Calu3 (cell line): ENCODE measurements around the gene MACROD1. TPM values are rescaled to one million over a fixed set of nuclear protein-coding genes. Genes with fewer than 3 reads are reported as not detected.

Experiments used
- BruUV-seq: library from RNA; stranded (reverse); fragments of 400-500 nt; replicated peaks from 2 replicates; lab custom pipeline; 2021; lab: Mats Ljungman, UMichigan
- CTCF ChIA-PET: fragments of 300-600 bp; sonication (Branson Sonifier 250); formaldehyde crosslinking; loops from one replicate; lab custom pipeline; 2022; ENCODE audit warnings: antibody characterized with exemption; lab: Charles Lee
- DNase-seq: peaks from one replicate; pipeline ENCODE4 v3.0.0; 2022
- H3K27ac Mint-ChIP-seq: one replicate; pipeline ENCODE4 v1.8.0; 2022; ENCODE audit warnings: mixed read lengths; ENCODE audit not compliant: unreplicated experiment
- H3K27me3 Mint-ChIP-seq: one replicate; pipeline ENCODE4 v1.8.0; 2022; ENCODE audit warnings: mixed read lengths; ENCODE audit not compliant: unreplicated experiment
- H3K36me3 Mint-ChIP-seq: one replicate; pipeline ENCODE4 v1.8.0; 2022; ENCODE audit warnings: mild to moderate bottlenecking, moderate library complexity, mixed read lengths; ENCODE audit not compliant: insufficient read depth, unreplicated experiment
- H3K4me1 Mint-ChIP-seq: one replicate; pipeline ENCODE4 v1.8.0; 2022; ENCODE audit warnings: mild to moderate bottlenecking, low read depth, mixed read lengths; ENCODE audit not compliant: unreplicated experiment
- H3K4me3 Mint-ChIP-seq: one replicate; pipeline ENCODE4 v1.8.0; 2022; ENCODE audit warnings: mild to moderate bottlenecking, low read depth, moderate library complexity, mixed read lengths; ENCODE audit not compliant: unreplicated experiment
- H3K9me3 Mint-ChIP-seq: one replicate; pipeline ENCODE4 v1.8.0; 2022; ENCODE audit warnings: low read depth, mixed read lengths; ENCODE audit not compliant: unreplicated experiment
- CTCF ChIP-seq: fragments of 200-600 bp; IDR thresholded peaks from one replicate; pipeline ENCODE4 v1.8.0; 2022; ENCODE audit warnings: antibody characterized with exemption; ENCODE audit not compliant: unreplicated experiment
- intact Hi-C: fragments of 100-400 bp; cut with micrococcal nuclease; formaldehyde crosslinking; loops from one replicate; pipeline ENCODE4 v1.10.0; 2022; ENCODE audit not compliant: unreplicated experiment
- total RNA-seq: library from RNA; stranded (reverse); gene quantifications from 2 replicates; pipeline ENCODE4 v1.2.3, GENCODE V29; 2022

MACROD1 gene
- total RNA-seq, 1 experiment from 2014 or later: 35.7 TPM

- H3K27me3 Mint-ChIP-seq: no peaks in the 10 kb centered on the region
Observed at GRCh38 chr11:64052938-64053622, 112.8 kb downstream of the MACROD1 start.

GRCh38 chr11:64052436-64052835 is 113.5 kb downstream of the MACROD1 start:
- H3K27me3 Mint-ChIP-seq: no peaks in the 10 kb centered on the region
- H3K36me3 Mint-ChIP-seq: no peaks in the 10 kb centered on the region
- no peaks in the 10 kb centered on the region for H3K4me1 Mint-ChIP-seq
- intact Hi-C loops: no loop called here
- no TSS peak for BruUV-seq
- TF ChIP-seq CTCF: no peak
- H3K4me3 Mint-ChIP-seq: no peak overlapping the region
- no peak overlapping the region for H3K27ac Mint-ChIP-seq
- no peak for DNase-seq
- no peaks in the 10 kb centered on the region for H3K9me3 Mint-ChIP-seq
- CTCF ChIA-PET: interaction anchor here (0.6 kb wide), 1 partner anchor 244 kb away, joined by 4 read pairs; no protein-coding TSS in a partner anchor

More at GRCh38 chr11:64052938-64053622, 112.8 kb downstream of the MACROD1 start:
- no TSS peak for BruUV-seq
- intact Hi-C loops: no loop called here
- no peaks in the 10 kb centered on the region for H3K4me1 Mint-ChIP-seq
- H3K36me3 Mint-ChIP-seq: no peaks in the 10 kb centered on the region
- DNase-seq: no peak
- TF ChIP-seq CTCF: no peak
- H3K4me3 Mint-ChIP-seq: no peak overlapping the region
- H3K27ac Mint-ChIP-seq: no peak overlapping the region
- CTCF ChIA-PET: interaction anchor here (0.6 kb wide), 1 partner anchor 244 kb away, joined by 4 read pairs; no protein-coding TSS in a partner anchor
- H3K9me3 Mint-ChIP-seq: no peaks in the 10 kb centered on the region

- BruUV-seq: no TSS peak
- CTCF ChIA-PET: no interaction called here
- DNase-seq: no peak
- H3K27ac Mint-ChIP-seq: no peak overlapping the region
- no peaks in the 10 kb centered on the region for H3K9me3 Mint-ChIP-seq
- intact Hi-C loops: no loop called here
- H3K36me3 Mint-ChIP-seq: no peaks in the 10 kb centered on the region
- H3K27me3 Mint-ChIP-seq: no peaks in the 10 kb centered on the region
- H3K4me3 Mint-ChIP-seq: no peak overlapping the region
- no peaks in the 10 kb centered on the region for H3K4me1 Mint-ChIP-seq
- no peak for TF ChIP-seq CTCF
Observed at GRCh38 chr11:64051297-64051696, 114.6 kb downstream of the MACROD1 start.

GRCh38 chr11:64049509-64049908 is 116.4 kb downstream of the MACROD1 start:
- DNase-seq: no peak
- CTCF ChIA-PET: no interaction called here
- no peaks in the 10 kb centered on the region for H3K4me1 Mint-ChIP-seq
- no peaks in the 10 kb centered on the region for H3K27me3 Mint-ChIP-seq
- H3K9me3 Mint-ChIP-seq: no peaks in the 10 kb centered on the region
- H3K36me3 Mint-ChIP-seq: no peaks in the 10 kb centered on the region
- no peak for TF ChIP-seq CTCF
- H3K4me3 Mint-ChIP-seq: no peak overlapping the region
- H3K27ac Mint-ChIP-seq: no peak overlapping the region
- intact Hi-C loops: loop anchor here (10.0 kb wide), 1 partner anchor 95 kb away; no protein-coding TSS in a partner anchor
- BruUV-seq: no TSS peak
